ENCODE measurements around the gene EZR.

Gene EZR

GRCh38 chr6:158776737-158777136, 42.4 kb downstream of the EZR start:
- no peak for DNase-seq (ENCODE audit: low read depth in 2 of 2)

GRCh38 chr6:158775832-158776231, 43.3 kb downstream of the EZR start:
- no peak for DNase-seq (ENCODE audit: low read depth in 2 of 2)

- no peak for DNase-seq (ENCODE audit: low read depth in 2 of 2)
Measured at GRCh38 chr6:158774717-158775449, 44.3 kb downstream of the EZR start.

GRCh38 chr6:158773581-158774449, 45.4 kb downstream of the EZR start:
- DNase-seq (ENCODE audit: low read depth in 2 of 2): no peak

DNA sequence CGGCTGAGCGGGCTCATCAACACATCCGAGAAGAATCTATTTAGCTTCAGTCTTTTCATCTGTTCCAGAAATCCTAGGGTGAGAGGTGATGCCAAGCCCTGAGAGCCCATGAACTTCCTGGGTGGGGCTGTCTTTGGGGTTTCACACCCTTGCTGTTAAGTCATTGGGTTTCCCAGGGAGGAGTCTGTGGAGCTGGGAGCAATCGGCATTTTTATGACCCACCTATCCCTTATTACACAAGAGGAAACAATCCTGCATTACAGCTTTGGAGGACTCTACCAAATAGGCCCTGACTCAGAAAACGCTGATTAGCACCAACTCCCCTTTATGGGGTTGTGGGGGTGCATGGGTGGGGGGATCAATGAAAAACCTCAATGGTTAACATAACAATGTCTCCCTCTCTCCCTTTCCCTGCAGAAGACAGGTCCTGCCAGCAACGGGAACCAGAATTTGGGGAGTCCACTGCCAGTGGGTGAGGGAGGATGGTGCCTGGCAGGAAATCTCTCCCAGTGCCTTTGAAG, 46.3 kb downstream of the EZR start:
- DNase-seq (ENCODE audit: low read depth in 2 of 2): no peak

DNA sequence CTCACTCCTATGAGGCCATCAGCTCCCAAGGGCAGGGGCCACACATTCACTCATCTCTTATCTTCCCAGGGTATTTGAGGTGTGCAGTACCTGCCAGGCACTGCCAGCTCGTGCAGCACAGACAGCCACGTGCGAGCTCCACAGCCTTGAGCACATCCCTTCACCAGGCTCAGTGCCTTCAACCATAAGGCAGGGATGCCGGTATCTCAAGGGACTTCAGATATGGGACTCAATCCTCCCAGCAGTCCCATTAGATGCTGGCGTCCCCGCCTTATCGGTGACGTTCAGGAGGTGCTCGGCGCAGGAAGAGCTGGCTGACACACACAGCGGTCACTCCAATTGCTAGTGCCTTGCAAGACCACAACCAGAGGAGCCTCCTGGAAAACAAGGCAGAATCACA, 47.0 kb downstream of the EZR start:
- no peak for DNase-seq (ENCODE audit: low read depth in 2 of 2)

- no peak for DNase-seq (ENCODE audit: low read depth in 2 of 2)
Measured at GRCh38 chr6:158771399-158772152, 47.6 kb downstream of the EZR start.

GRCh38 chr6:158770533-158771330, 48.4 kb downstream of the EZR start:
- DNase-seq (ENCODE audit: low read depth in 2 of 2): no peak

DNA sequence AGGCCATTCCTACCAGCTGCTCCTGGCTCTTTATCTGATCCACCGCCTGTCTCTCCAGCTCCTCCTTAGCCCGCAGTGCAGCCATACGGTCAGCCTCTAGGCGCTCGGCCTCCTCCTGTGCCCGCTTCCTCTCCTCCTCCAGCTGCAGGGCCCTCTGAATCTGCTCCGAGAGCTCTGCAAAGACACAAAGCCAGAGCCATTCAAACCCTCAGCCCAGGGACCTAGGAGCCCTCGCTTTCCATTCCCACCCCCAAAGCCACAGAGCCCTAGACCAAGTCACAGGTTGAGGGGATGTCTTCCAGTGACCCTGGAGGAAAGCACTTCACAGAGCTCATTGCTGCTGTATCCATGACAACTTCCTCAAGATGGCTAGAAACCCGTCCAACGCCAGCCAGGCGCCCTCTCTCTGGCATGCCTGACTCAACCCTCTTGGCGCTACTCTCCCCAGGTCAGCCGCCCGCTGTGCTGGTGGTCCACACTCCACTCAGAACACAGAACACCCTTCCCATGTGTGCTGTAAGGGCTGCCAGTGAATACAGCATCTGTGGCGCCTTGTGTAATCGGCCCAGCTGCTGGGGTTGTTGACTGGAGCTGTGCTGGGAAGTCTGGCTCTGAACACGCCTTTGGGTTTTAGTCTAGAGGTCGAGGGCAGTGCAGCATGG, 49.3 kb downstream of the EZR start:
- DNase-seq (ENCODE audit: low read depth in 2 of 2): no peak

- no peak for DNase-seq (ENCODE audit: low read depth in 2 of 2)
Measured at GRCh38 chr6:158769234-158769770, 49.9 kb downstream of the EZR start.

DNA sequence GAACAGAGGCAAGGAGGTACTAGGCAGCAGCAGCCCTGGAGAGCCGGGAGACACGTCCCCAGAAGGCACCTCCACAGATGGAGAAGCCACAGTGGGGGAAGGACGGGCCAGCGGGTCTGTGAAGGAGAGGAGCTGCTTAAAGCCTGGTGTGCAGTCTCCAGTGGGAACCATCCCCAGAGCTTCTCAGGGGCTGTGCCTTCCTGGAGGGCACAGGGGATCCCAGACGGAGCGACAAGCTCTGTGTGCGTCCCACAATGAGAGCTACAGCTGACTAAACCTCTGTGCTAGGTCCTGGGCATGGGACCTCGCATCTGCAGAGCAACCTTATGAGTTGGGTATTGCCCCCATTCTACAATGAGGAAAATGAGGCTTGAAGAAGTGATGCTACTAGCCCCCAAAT, 50.7 kb downstream of the EZR start:
- DNase-seq (ENCODE audit: low read depth in 2 of 2): no peak

DNA sequence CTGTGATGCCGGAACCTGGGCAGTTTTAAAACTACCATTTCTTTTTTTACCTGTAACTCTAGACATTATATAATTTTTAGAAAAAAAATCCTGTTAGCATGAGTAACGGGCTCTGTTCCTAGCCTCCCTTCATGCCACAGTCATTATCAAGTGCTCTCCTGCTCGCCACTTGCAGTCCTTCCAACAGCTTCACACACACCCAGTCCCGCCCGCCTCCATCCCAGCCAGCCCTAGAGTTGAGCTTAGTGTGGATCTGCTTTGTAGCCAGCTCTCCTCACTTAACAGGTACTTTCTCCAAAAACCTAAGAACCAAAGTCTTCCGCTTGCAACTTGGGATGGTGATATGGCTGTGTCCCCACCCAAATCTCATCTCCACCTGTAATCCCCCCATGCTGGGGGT, 51.5 kb downstream of the EZR start:
- DNase-seq (ENCODE audit: low read depth in 2 of 2): no peak

- DNase-seq (ENCODE audit: low read depth in 2 of 2): no peak
Measured at GRCh38 chr6:158766621-158767455, 52.3 kb downstream of the EZR start.

- no peak for DNase-seq (ENCODE audit: low read depth in 2 of 2)
Measured at GRCh38 chr6:158765499-158766068, 53.6 kb downstream of the EZR start.

- DNase-seq (ENCODE audit: low read depth in 2 of 2): no peak
Measured at GRCh38 chr6:158764926-158765325, 54.2 kb downstream of the EZR start.

DNA sequence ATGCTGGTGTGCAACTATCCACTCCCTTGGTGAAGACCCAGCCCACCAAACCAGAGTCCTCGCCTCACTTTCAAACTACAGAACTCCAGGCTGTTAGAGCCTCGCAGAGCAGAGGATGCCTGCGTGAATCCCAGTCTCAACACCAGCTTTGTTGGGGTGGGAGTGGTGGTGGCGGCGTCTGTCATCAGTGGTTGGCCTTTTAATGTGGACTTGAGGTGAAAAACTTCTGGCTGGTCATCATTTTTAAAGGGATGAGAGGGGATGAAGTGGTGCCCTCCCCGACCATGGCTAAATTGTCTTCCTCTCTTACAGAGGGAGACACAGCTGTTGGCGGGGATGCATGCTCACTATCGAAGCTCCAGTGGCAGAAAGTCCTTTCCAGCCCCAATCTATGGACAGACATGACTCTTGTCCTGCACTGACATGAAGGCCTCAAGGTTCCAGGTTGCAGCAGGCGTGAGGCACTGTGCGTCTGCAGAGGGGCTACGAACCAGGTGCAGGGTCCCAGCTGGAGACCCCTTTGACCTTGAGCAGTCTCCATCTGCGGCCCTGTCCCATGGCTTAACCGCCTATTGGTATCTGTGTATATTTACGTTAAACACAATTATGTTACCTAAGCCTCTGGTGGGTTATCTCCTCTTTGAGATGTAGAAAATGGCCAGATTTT, 54.9 kb downstream of the EZR start:
- DNase-seq (ENCODE audit: low read depth in 2 of 2): no peak

- DNase-seq (ENCODE audit: low read depth in 2 of 2): no peak
Measured at GRCh38 chr6:158763434-158764182, 55.6 kb downstream of the EZR start.

Measured in stimulated activated CD8-positive, alpha-beta memory T cell treated with anti-CD3 and anti-CD28 coated beads, Interleukin-2, amount 100 ng/mL, for 48 hours (primary cell).